Tibial nerve (tissue), 4 donors: ENCODE results near the gene TRAK1. TPM values are rescaled to one million over a fixed set of nuclear protein-coding genes. Genes with fewer than 3 reads are reported as not detected.

ENCODE experiments used
- DNase-seq, 2 donors: peaks; one replicate each; pipeline ENCODE4 v3.0.0-alpha.2; 2019; ENCODE audit warnings: low spot score in 2 of 2
- H3K27ac ChIP-seq, 4 donors: fragments of 200-600 bp; sonication (generic) in 3 of 4; one replicate each; pipeline ENCODE4 v1.5.1; 2017 to 2019; ENCODE audit warnings: mild to moderate bottlenecking in 1 of 4
- H3K27me3 ChIP-seq, 2 donors: fragments of 200-600 bp; sonication (generic) in 1 of 2; one replicate each; pipeline versions ENCODE4 v1.5.1 to v1.6.0; 2017 to 2019
- H3K36me3 ChIP-seq, 3 donors: fragments of 200-600 bp; sonication (generic); one replicate each; pipeline ENCODE4 v1.5.1; 2018 to 2019
- H3K4me1 ChIP-seq, 4 donors: fragments of 200-600 bp; sonication (generic) in 3 of 4; one replicate each; pipeline ENCODE4 v1.5.1; 2017 to 2019
- H3K4me3 ChIP-seq, 4 donors: fragments of 200-600 bp; sonication (generic) in 3 of 4; one replicate each; pipeline ENCODE4 v1.5.1; 2017 to 2019; ENCODE audit warnings: mild to moderate bottlenecking in 1 of 4, moderate library complexity in 1 of 4
- H3K9me3 ChIP-seq, 4 donors: fragments of 200-600 bp; sonication (generic) in 3 of 4; one replicate each; pipeline ENCODE4 v1.5.1; 2017 to 2019
- EP300 ChIP-seq, 2 donors: sonication (generic); formaldehyde crosslinking; IDR thresholded peaks; one replicate each; pipeline ENCODE4 v1.6.1; 2017; ENCODE audit warnings: antibody characterized with exemption in 2 of 2, mild to moderate bottlenecking in 1 of 2
- POLR2A ChIP-seq, 2 donors: fragments of 450-650 bp; IDR thresholded peaks; one replicate each; pipeline ENCODE4 v1.6.1; 2017; ENCODE audit warnings: antibody characterized with exemption in 2 of 2, mild to moderate bottlenecking in 2 of 2, moderate library complexity in 2 of 2
- WGBS, 2 donors: methylation state at CpG; one replicate each; pipeline ENCODE4 v1.1.5; 2018; 5-methylcytosine and 5-hydroxymethylcytosine counted together
- total RNA-seq, 4 donors: library from RNA; depleted of rRNA; stranded (reverse); fragments of >200 nt; gene quantifications; one replicate each; pipeline ENCODE4 v1.1.0, GENCODE V29; 2016
- TF ChIP-seq, protein P1 (sequence below), 5 experiments: fragments of 200-600 bp in 3 of 5; fragments of 450-650 bp in 2 of 5; sonication (generic) in 3 of 5; IDR thresholded peaks; one replicate each; pipeline ENCODE4 v1.5.1; 2016 to 2019; ENCODE audit warnings: antibody characterized with exemption in 5 of 5, mild to moderate bottlenecking in 3 of 5, moderate library complexity in 2 of 5

TRAK1 gene
- total RNA-seq, 4 donors from 2014 or later, result 28.6 to 68.1 (median 35.5) TPM

DNA sequence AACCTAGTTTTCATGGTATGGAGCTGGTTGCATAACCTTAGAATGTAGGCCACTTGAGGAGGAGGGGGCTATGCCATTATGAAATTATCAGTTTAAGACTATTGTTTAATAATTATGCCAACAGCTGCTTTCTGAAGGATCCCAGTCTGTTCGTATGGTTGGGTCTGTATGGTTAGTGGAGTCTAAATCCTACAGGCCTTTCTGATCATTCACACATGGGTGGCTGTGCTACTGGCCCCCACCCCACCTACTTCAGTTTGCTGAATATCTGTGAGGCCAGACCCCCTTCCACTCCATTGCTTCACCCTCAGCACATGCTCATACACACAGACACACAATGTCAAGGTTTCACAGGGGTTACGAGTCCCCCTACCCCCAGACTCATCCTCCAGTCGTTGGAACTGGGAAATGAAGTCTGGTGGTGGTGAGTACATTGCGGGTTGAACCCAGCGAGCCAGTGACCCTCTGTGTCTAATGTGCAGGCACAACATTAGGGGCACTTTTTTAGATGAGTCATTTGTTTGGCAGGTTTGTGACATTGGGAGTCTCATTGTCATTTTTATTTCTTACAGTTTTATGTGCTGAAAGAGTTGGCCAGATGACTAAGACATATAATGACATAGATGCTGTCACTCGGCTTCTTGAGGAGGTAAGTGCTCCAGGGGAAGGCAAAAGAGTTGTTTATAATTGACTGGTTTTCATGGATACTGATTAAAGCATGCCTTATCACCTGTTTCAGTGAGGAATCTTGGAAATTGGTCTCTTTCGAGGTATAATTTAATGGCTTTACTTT is 85.3 kb downstream of the TRAK1 start:
- H3K27ac ChIP-seq, result peak overlapping the region in 2 of 4 donors; percentile 46 to 76
- H3K27me3 ChIP-seq, result no peaks in the 10 kb centered on the region
- WGBS, 2 donors, result 74 to 81% methylated on average over 7 of the region's 7 CpGs
- no peak overlapping the region for H3K4me3 ChIP-seq
- no peaks in the 10 kb centered on the region for H3K9me3 ChIP-seq
- peaks cover 0 to 78% (median 28%) of the 10 kb centered on the region in 4 donors for H3K4me1 ChIP-seq
- no peak for DNase-seq
- no peaks in the 10 kb centered on the region for H3K36me3 ChIP-seq
- TF ChIP-seq POLR2A (IDR thresholded peaks at IDR 0.05) (no peak), EP300 (IDR thresholded peaks at IDR 0.05) (no peak)
- TF ChIP-seq, protein P1, sequence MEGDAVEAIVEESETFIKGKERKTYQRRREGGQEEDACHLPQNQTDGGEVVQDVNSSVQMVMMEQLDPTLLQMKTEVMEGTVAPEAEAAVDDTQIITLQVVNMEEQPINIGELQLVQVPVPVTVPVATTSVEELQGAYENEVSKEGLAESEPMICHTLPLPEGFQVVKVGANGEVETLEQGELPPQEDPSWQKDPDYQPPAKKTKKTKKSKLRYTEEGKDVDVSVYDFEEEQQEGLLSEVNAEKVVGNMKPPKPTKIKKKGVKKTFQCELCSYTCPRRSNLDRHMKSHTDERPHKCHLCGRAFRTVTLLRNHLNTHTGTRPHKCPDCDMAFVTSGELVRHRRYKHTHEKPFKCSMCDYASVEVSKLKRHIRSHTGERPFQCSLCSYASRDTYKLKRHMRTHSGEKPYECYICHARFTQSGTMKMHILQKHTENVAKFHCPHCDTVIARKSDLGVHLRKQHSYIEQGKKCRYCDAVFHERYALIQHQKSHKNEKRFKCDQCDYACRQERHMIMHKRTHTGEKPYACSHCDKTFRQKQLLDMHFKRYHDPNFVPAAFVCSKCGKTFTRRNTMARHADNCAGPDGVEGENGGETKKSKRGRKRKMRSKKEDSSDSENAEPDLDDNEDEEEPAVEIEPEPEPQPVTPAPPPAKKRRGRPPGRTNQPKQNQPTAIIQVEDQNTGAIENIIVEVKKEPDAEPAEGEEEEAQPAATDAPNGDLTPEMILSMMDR (IDR thresholded peaks at IDR 0.05), result no peak

DNA sequence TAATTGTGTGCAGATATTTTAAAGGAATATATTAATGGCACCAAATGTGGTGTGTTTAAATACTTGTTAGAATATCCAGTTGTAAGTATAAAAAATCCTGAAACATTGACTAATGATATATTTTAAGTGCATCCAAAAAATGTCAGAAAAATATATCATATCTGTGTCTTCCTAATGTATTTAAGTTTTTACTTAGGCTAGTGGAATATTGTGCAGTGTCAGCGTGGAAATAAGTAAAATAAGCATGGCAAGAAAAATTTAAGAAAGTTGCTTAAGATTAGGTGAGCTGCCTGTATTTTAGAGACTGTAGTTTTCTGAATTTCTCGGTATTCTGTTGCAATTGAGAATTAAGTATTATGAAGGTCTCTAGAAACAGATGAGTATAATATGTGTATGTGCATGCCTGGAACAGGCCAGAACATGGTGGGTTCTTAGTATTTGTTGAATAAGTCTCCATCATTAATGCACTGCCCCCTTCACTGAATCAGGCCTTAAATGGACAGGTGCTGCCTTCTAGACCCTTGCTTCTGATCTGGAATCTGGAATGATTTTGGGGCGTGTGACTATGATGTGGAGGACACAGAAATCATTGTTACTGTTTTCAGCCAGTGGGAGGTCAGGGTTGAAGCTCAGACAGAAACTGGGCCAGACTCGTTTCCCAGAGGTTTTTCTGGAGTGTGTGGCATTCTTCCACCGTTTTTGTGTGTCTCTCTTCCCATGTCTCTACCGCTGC is 86.1 kb downstream of the TRAK1 start:
- Histone ChIP-seq H3K9me3 (no peaks in the 10 kb centered on the region), H3K27me3 (no peaks in the 10 kb centered on the region), H3K36me3 (no peaks in the 10 kb centered on the region), H3K4me3 (no peak overlapping the region), H3K27ac (peak overlapping the region in 2 of 4 donors; percentile 64 to 76), H3K4me1 (peaks cover 0 to 70% (median 23%) of the 10 kb centered on the region in 4 donors)
- WGBS, 2 donors, result 42 to 53% methylated on average over 6 of the region's 6 CpGs
- no peak for DNase-seq
- no peak for TF ChIP-seq EP300 (IDR thresholded peaks at IDR 0.05)
- no peak for TF ChIP-seq POLR2A (IDR thresholded peaks at IDR 0.05)
- TF ChIP-seq, protein P1 (IDR thresholded peaks at IDR 0.05), result no peak

DNA sequence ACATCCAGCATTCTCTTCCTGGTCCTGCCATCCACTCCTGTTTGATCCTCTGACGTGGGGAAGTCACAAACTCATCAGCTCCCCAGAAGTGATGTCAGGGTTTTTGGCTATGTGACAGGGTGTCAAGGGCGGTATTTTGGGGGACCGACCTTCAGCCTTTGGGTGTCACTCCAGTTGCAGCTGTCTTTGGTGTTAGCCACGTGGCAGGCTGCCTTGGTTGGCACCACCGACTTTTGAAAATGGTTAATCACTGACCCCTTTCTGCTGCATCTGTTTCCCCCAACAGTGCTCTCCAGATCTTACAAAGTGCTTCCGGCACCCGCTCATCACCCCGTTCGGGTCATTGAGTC is 86.6 kb downstream of the TRAK1 start:
- no peak for DNase-seq
- Histone ChIP-seq H3K27me3 (no peaks in the 10 kb centered on the region), H3K36me3 (no peaks in the 10 kb centered on the region), H3K27ac (peak overlapping the region in 3 of 4 donors; percentile 58 to 76 (median 64)), H3K4me3 (no peak overlapping the region), H3K4me1 (peaks cover 0 to 67% (median 21%) of the 10 kb centered on the region in 4 donors), H3K9me3 (no peaks in the 10 kb centered on the region)
- WGBS, 2 donors, result 55 to 77% methylated on average over 9 of the region's 9 CpGs
- TF ChIP-seq EP300 (IDR thresholded peaks at IDR 0.05) (no peak), POLR2A (IDR thresholded peaks at IDR 0.05) (no peak)
- TF ChIP-seq, protein P1 (IDR thresholded peaks at IDR 0.05), result no peak

DNA sequence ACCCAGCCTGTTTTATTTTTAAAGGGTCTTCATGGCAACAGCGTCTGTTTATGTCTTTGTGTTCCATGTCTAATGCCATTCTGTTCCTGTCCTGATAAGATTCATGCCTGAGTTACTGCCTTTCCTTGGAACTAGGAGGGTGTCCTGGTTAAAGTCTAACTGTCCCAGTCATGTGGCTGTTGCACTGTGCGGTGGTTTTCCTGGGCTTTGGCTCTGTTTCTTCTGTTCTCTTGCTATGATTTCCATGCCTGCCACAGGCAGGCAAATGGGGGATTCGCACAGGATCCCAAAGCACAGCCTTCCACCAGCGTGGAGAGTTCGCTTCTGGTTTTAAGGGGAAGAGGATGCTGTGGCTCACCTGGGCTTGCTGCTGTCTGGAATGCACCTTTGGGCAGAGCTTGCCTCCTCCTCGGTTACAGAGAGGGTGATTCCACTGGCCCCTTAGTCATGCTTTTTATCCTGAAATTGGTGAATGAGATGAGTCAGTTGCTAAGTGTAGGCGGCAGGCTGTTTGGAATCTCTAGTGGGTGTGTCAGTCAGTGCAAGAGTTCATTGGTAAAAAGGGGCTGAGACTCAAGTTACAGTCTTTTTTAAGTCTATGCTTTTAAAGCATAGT is 88.1 kb downstream of the TRAK1 start:
- TF ChIP-seq, protein P1 (IDR thresholded peaks at IDR 0.05), result no peak
- peak in 1 of 2 donors; percentile 14 for TF ChIP-seq EP300 (IDR thresholded peaks at IDR 0.05)
- 30 to 35% methylated on average over 7 of the region's 7 CpGs for WGBS, 2 donors
- Histone ChIP-seq H3K4me3 (no peak overlapping the region), H3K27me3 (no peaks in the 10 kb centered on the region), H3K9me3 (no peaks in the 10 kb centered on the region), H3K36me3 (no peaks in the 10 kb centered on the region), H3K4me1 (peaks cover 0 to 73% (median 25%) of the 10 kb centered on the region in 4 donors), H3K27ac (peak overlapping the region in 3 of 4 donors; percentile 58 to 78 (median 64))
- DNase-seq, result peak in 1 of 2 donors; percentile 20
